WTC11 (cell line): Measurements from ENCODE around the gene TTC39B. TPM values are rescaled to one million over a fixed set of nuclear protein-coding genes. Genes with fewer than 3 reads are reported as not detected.

Experiments
- ATAC-seq: fragments of 200-7000 bp; cut with Tn5 transposase; 2 replicates; pipeline ENCODE4 v1.10.0; 2021; ENCODE audit warnings: mild to moderate bottlenecking, moderate library complexity
- CTCF ChIA-PET: fragments of 300-600 bp; sonication (Branson Sonifier 250); formaldehyde crosslinking; loops from one replicate; lab custom pipeline; 2021; ENCODE audit warnings: antibody characterized with exemption; lab: Charles Lee
- POLR2A ChIA-PET: fragments of 350-600 bp; sonication (Branson Sonifier 250); formaldehyde crosslinking; loops from one replicate; lab custom pipeline; 2021; ENCODE audit warnings: antibody characterized with exemption; lab: Charles Lee
- DNase-seq: peaks from one replicate; pipeline ENCODE4 v3.0.0; 2021; ENCODE audit warnings: low spot score
- H3K27ac Mint-ChIP-seq: 2 replicates; pipeline ENCODE4 v1.8.0; 2021; ENCODE audit warnings: mixed read lengths
- H3K27me3 Mint-ChIP-seq: 2 replicates; pipeline ENCODE4 v1.8.0; 2021; ENCODE audit warnings: low read depth, mild to moderate bottlenecking, moderate library complexity, mixed read lengths
- H3K36me3 Mint-ChIP-seq: 2 replicates; pipeline ENCODE4 v1.8.0; 2021; ENCODE audit warnings: mixed read lengths
- H3K4me1 Mint-ChIP-seq: 2 replicates; pipeline ENCODE4 v1.8.0; 2022; ENCODE audit warnings: mixed read lengths
- H3K4me3 Mint-ChIP-seq: 2 replicates; pipeline ENCODE4 v1.8.0; 2021; ENCODE audit warnings: mild to moderate bottlenecking, moderate library complexity, mixed read lengths
- H3K9me3 Mint-ChIP-seq: 2 replicates; pipeline ENCODE4 v1.8.0; 2021; ENCODE audit warnings: mixed read lengths
- CTCF ChIP-seq: fragments of 200-600 bp; IDR thresholded peaks from 2 replicates; pipeline ENCODE4 v1.8.0; 2022; ENCODE audit warnings: antibody characterized with exemption
- E2F4 ChIP-seq: sonication (generic); formaldehyde crosslinking; IDR thresholded peaks from 2 replicates; pipeline ENCODE4 v1.8.1; 2022; ENCODE audit warnings: low read depth, mild to moderate bottlenecking, moderate library complexity, missing genetic modification reagents, borderline replicate concordance
- ESRRA ChIP-seq: sonication (generic); formaldehyde crosslinking; IDR thresholded peaks from 2 replicates; pipeline ENCODE4 v1.8.1; 2022; ENCODE audit warnings: mild to moderate bottlenecking, missing genetic modification reagents, borderline replicate concordance
- FOXK1 ChIP-seq: sonication (generic); formaldehyde crosslinking; IDR thresholded peaks from 2 replicates; pipeline ENCODE4 v1.8.0; 2022; ENCODE audit warnings: mild to moderate bottlenecking, moderate library complexity, missing genetic modification reagents
- FOXP1 ChIP-seq: sonication (generic); formaldehyde crosslinking; IDR thresholded peaks from 2 replicates; pipeline ENCODE4 v1.8.0; 2022; ENCODE audit warnings: missing genetic modification reagents, mild to moderate bottlenecking, moderate library complexity, borderline replicate concordance
- GTF2I ChIP-seq: fragments of 250-450 bp; sonication (Bioruptor Pico); conservative IDR thresholded peaks from 2 replicates; pipeline ENCODE4 v1.4.0; 2021; ENCODE audit warnings: mild to moderate bottlenecking
- IRF1 ChIP-seq: sonication (generic); formaldehyde crosslinking; IDR thresholded peaks from 2 replicates; pipeline ENCODE4 v1.8.0; 2023; ENCODE audit warnings: missing genetic modification reagents
- JAZF1 ChIP-seq: fragments of 250-450 bp; sonication (Bioruptor Pico); IDR thresholded peaks from 2 replicates; pipeline ENCODE4 v1.9.0; 2021; ENCODE audit warnings: moderate library complexity, mild to moderate bottlenecking, inconsistent platforms
- NR3C1 ChIP-seq: sonication (generic); formaldehyde crosslinking; conservative IDR thresholded peaks from 2 replicates; pipeline ENCODE4 v1.8.1; 2023; ENCODE audit warnings: low read depth, mild to moderate bottlenecking, missing genetic modification reagents
- PRRX2 ChIP-seq: fragments of 250-450 bp; sonication (Bioruptor Pico); IDR thresholded peaks from 2 replicates; pipeline ENCODE4 v1.8.0; 2021; ENCODE audit warnings: mild to moderate bottlenecking
- RELA ChIP-seq: sonication (generic); formaldehyde crosslinking; IDR thresholded peaks from 2 replicates; pipeline ENCODE4 v1.8.1; 2022; ENCODE audit warnings: missing genetic modification reagents, mild to moderate bottlenecking, borderline replicate concordance
- RORB ChIP-seq: fragments of 250-450 bp; sonication (Bioruptor Pico); IDR thresholded peaks from 2 replicates; pipeline ENCODE4 v1.9.0; 2021; ENCODE audit warnings: mild to moderate bottlenecking
- SMAD3 ChIP-seq: sonication (generic); formaldehyde crosslinking; IDR thresholded peaks from 2 replicates; pipeline ENCODE4 v1.8.0; 2022; ENCODE audit warnings: missing genetic modification reagents, mild to moderate bottlenecking, borderline replicate concordance
- STAT6 ChIP-seq: sonication (generic); formaldehyde crosslinking; conservative IDR thresholded peaks from 2 replicates; pipeline ENCODE4 v1.8.1; 2023; ENCODE audit warnings: mild to moderate bottlenecking, low read depth, missing genetic modification reagents, moderate library complexity
- TEAD1 ChIP-seq: sonication (generic); formaldehyde crosslinking; IDR thresholded peaks from 2 replicates; pipeline ENCODE4 v1.8.0; 2022; ENCODE audit warnings: mild to moderate bottlenecking, missing genetic modification reagents
- TP53 ChIP-seq: sonication (generic); formaldehyde crosslinking; IDR thresholded peaks from 2 replicates; pipeline ENCODE4 v1.8.1; 2023; ENCODE audit warnings: mild to moderate bottlenecking, missing genetic modification reagents
- ZNF138 ChIP-seq: sonication (generic); formaldehyde crosslinking; conservative IDR thresholded peaks from 2 replicates; pipeline ENCODE4 v1.8.1; 2022; ENCODE audit warnings: mild to moderate bottlenecking, moderate library complexity, missing genetic modification reagents
- ZNF219 ChIP-seq: sonication (generic); formaldehyde crosslinking; IDR thresholded peaks from 2 replicates; pipeline ENCODE4 v1.8.0; 2023; ENCODE audit warnings: missing genetic modification reagents, mild to moderate bottlenecking, borderline replicate concordance
- ZNF263 ChIP-seq: sonication (generic); formaldehyde crosslinking; IDR thresholded peaks from 2 replicates; pipeline ENCODE4 v1.8.1; 2022; ENCODE audit warnings: low read depth, mild to moderate bottlenecking, moderate library complexity, missing genetic modification reagents
- ZNF396 ChIP-seq: fragments of 250-450 bp; sonication (Bioruptor Pico); IDR thresholded peaks from 2 replicates; pipeline ENCODE4 v1.8.0; 2021; ENCODE audit warnings: mild to moderate bottlenecking, moderate library complexity, borderline replicate concordance
- ZNF512 ChIP-seq: sonication (generic); formaldehyde crosslinking; IDR thresholded peaks from 2 replicates; pipeline ENCODE4 v1.8.1; 2022; ENCODE audit warnings: missing genetic modification reagents, borderline replicate concordance
- ZSCAN18 ChIP-seq: fragments of 250-450 bp; sonication (Bioruptor Pico); IDR thresholded peaks from 2 replicates; pipeline ENCODE4 v2.1.2; 2022; ENCODE audit warnings: mild to moderate bottlenecking, moderate library complexity
- total RNA-seq: library from RNA; stranded (reverse); gene quantifications from 3 replicates; pipeline ENCODE4 v1.2.3, GENCODE V29; 2021

TTC39B gene
- total RNA-seq, 1 experiment from 2014 or later: 12.5 TPM

GRCh38 chr9:15262581-15262980 lies 44.4 kb downstream of the TTC39B start:
- no peak overlapping the region for H3K4me3 Mint-ChIP-seq
- no peaks in the 10 kb centered on the region for H3K27me3 Mint-ChIP-seq
- 0 out of 2 replicates have a peak overlapping the region, but pooled peaks have one; percentile 50 for H3K27ac Mint-ChIP-seq
- no peak for DNase-seq
- peaks cover 5% of the 10 kb centered on the region; the same call in 1 of the 2 replicates for H3K9me3 Mint-ChIP-seq
- ChIA-PET POLR2A (no interaction called here), CTCF (no interaction called here)
- ATAC-seq: no peak
- H3K4me1 Mint-ChIP-seq: no peaks in the 10 kb centered on the region
- no peaks in the 10 kb centered on the region for H3K36me3 Mint-ChIP-seq
- no peak for TF ChIP-seq ESRRA (CRISPR knock-in tag)
- no peak for TF ChIP-seq IRF1
- no peak for TF ChIP-seq ZSCAN18 (CRISPR knock-in tag)
- no peak for TF ChIP-seq TP53 (CRISPR knock-in tag)
- TF ChIP-seq E2F4: no peak
- no peak for TF ChIP-seq RORB (CRISPR knock-in tag)
- TF ChIP-seq FOXK1 (CRISPR knock-in tag): no peak
- TF ChIP-seq TEAD1: no peak
- no peak for TF ChIP-seq NR3C1 (CRISPR knock-in tag)
- no peak for TF ChIP-seq ZNF512 (CRISPR knock-in tag)
- TF ChIP-seq, all 79 proteins: peak for 0

- H3K9me3 Mint-ChIP-seq: peaks cover 13% of the 10 kb centered on the region
- ATAC-seq: no peak
- DNase-seq: no peak
- H3K4me3 Mint-ChIP-seq: no peak overlapping the region
- TF ChIP-seq JAZF1 (CRISPR knock-in tag): no peak
- TF ChIP-seq RELA (CRISPR knock-in tag): no peak
- no peak for TF ChIP-seq ZNF396
- no peak for TF ChIP-seq E2F4
- no peak for TF ChIP-seq ZSCAN18 (CRISPR knock-in tag)
- no peak for TF ChIP-seq CTCF
- TF ChIP-seq GTF2I (CRISPR knock-in tag): no peak
- no peak for TF ChIP-seq PRRX2 (CRISPR knock-in tag)
- no peak for TF ChIP-seq ZNF263 (CRISPR knock-in tag)
- no peak for TF ChIP-seq FOXP1
- no peak for TF ChIP-seq ZNF219 (CRISPR knock-in tag)
- no peak for TF ChIP-seq ZNF138 (CRISPR knock-in tag)
- TF ChIP-seq STAT6 (CRISPR knock-in tag): no peak
- TF ChIP-seq SMAD3: no peak
- TF ChIP-seq, all 79 proteins: peak for 0
- no peak overlapping the region for H3K27ac Mint-ChIP-seq
- CTCF ChIA-PET: no interaction called here
- POLR2A ChIA-PET: no interaction called here
- no peaks in the 10 kb centered on the region for H3K27me3 Mint-ChIP-seq
- H3K36me3 Mint-ChIP-seq: no peaks in the 10 kb centered on the region
- peaks cover 9% of the 10 kb centered on the region; the same call in 1 of the 2 replicates for H3K4me1 Mint-ChIP-seq
Measured at GRCh38 chr9:15256426-15256825, 50.6 kb downstream of the TTC39B start.
